Urinary bladder (tissue), 4 donors: ENCODE measurements around the gene USF3. TPM values are rescaled to one million over a fixed set of nuclear protein-coding genes. Genes with fewer than 3 reads are reported as not detected.

Experiments
- DNase-seq: peaks from one replicate; pipeline ENCODE4 v3.0.0-alpha.2; 2015; ENCODE audit errors: extremely low spot score
- H3K27ac ChIP-seq: one replicate; pipeline ENCODE4 v1.5.1; 2013; ENCODE audit warnings: low read depth, mild to moderate bottlenecking, moderate library complexity
- H3K36me3 ChIP-seq: one replicate; pipeline ENCODE4 v1.6.1; 2013; ENCODE audit warnings: mild to moderate bottlenecking, moderate library complexity; ENCODE audit not compliant: insufficient read depth
- H3K4me1 ChIP-seq: one replicate; pipeline ENCODE4 v1.6.1; 2013; ENCODE audit warnings: mild to moderate bottlenecking, moderate library complexity; ENCODE audit not compliant: insufficient read depth
- H3K4me3 ChIP-seq: one replicate; pipeline ENCODE4 v1.5.1; 2013; ENCODE audit warnings: low read depth, low read length
- WGBS: extraction: QIAGEN DNeasy Blood & Tissue Kit; methylation state at CpG from one replicate; pipeline ENCODE4 v1.1.7; 2013; 5-methylcytosine and 5-hydroxymethylcytosine counted together
- polyA plus RNA-seq: library from polyadenylated mRNA; stranded (reverse); fragments of 200-250 nt; gene quantifications from one replicate; pipeline ENCODE4 v1.2.3, GENCODE V29; 2013
- total RNA-seq: library from RNA; depleted of rRNA; stranded (reverse); fragments of >200 nt; gene quantifications from one replicate; pipeline ENCODE4 v1.2.3, GENCODE V29; 2014
- donor health status: healthy with polysubstance abuse.
- donor health status: healthy.

Gene USF3
- total RNA-seq (15.1 TPM), polyA plus RNA-seq (5.3 TPM)

- Histone ChIP-seq H3K36me3 (no peaks in the 10 kb centered on the region), H3K4me1 (no peaks in the 10 kb centered on the region), H3K27ac (peak within 1 kb of the TSS; percentile 99), H3K4me3 (peak within 1 kb of the TSS; percentile 99)
- under 1% methylated on average over 71 of the region's 75 CpGs for WGBS
- DNase-seq: peak; percentile 10
Measured at GRCh38 chr3:113695786-113696645, at the start of gene USF3. Gene USF3, minus strand, starts transcription at chr3:113696642. Its CDS starts 21,764 bp downstream, at chr3:113674878.

GRCh38 chr3:113745756-113746547 lies 49.5 kb upstream of the USF3 start, which contains the start of gene NAA50:
Gene NAA50, minus strand, starts transcription at chr3:113746249. Its CDS starts 300 bp downstream, at chr3:113745949.
- H3K36me3 ChIP-seq: no peaks in the 10 kb centered on the region
- DNase-seq: peak; percentile 90
- H3K4me1 ChIP-seq: no peaks in the 10 kb centered on the region
- WGBS: under 1% methylated on average over 72 of the region's 72 CpGs
- peak within 1 kb of the TSS; percentile 57 for H3K4me3 ChIP-seq
- peak within 1 kb of the TSS; percentile 91 for H3K27ac ChIP-seq

- no peaks in the 10 kb centered on the region for H3K4me1 ChIP-seq
- H3K36me3 ChIP-seq: no peaks in the 10 kb centered on the region
- H3K27ac ChIP-seq: peak overlapping the region; percentile 69
- peak; percentile 80 for DNase-seq
- WGBS: under 1% methylated on average over 35 of the region's 35 CpGs
- H3K4me3 ChIP-seq: peak overlapping the region; percentile 57
Measured at GRCh38 chr3:113744941-113745755, 48.7 kb upstream of the USF3 start.

- Histone ChIP-seq H3K27ac (no peak overlapping the region), H3K4me1 (no peaks in the 10 kb centered on the region)
Measured at GRCh38 chr3:113743006-113743630, 46.7 kb upstream of the USF3 start.

GRCh38 chr3:113741620-113742019 lies 45.2 kb upstream of the USF3 start:
- no peak for DNase-seq
- no peak overlapping the region for H3K27ac ChIP-seq
- no peaks in the 10 kb centered on the region for H3K4me1 ChIP-seq
- no peaks in the 10 kb centered on the region for H3K36me3 ChIP-seq
- 80% methylated on average over 1 of the region's 1 CpG for WGBS
- H3K4me3 ChIP-seq: no peak overlapping the region

More at GRCh38 chr3:113743006-113743630, 46.7 kb upstream of the USF3 start:
- WGBS: 74% methylated on average over 7 of the region's 7 CpGs
- Histone ChIP-seq H3K36me3 (no peaks in the 10 kb centered on the region), H3K4me3 (no peak overlapping the region)
- DNase-seq: no peak

- H3K4me3 ChIP-seq: no peak overlapping the region
- DNase-seq: no peak
- H3K27ac ChIP-seq: no peak overlapping the region
- H3K4me1 ChIP-seq: no peaks in the 10 kb centered on the region
- no peaks in the 10 kb centered on the region for H3K36me3 ChIP-seq
- WGBS: 71% methylated on average over 5 of the region's 5 CpGs
Measured at GRCh38 chr3:113741086-113741485, 44.6 kb upstream of the USF3 start.

- H3K4me3 ChIP-seq: no peak overlapping the region
- H3K36me3 ChIP-seq: no peaks in the 10 kb centered on the region
- 11% methylated on average over 3 of the region's 3 CpGs for WGBS
- DNase-seq: peak; percentile 17
- no peak overlapping the region for H3K27ac ChIP-seq
- H3K4me1 ChIP-seq: no peaks in the 10 kb centered on the region
Measured at GRCh38 chr3:113736548-113737089, 40.2 kb upstream of the USF3 start.

GRCh38 chr3:113731694-113732093 lies 35.3 kb upstream of the USF3 start:
- no peak for DNase-seq
- H3K27ac ChIP-seq: no peak overlapping the region
- WGBS: 49% methylated on average over 4 of the region's 4 CpGs
- peaks cover 2% of the 10 kb centered on the region for H3K36me3 ChIP-seq
- H3K4me3 ChIP-seq: no peak overlapping the region
- no peaks in the 10 kb centered on the region for H3K4me1 ChIP-seq

GRCh38 chr3:113730550-113730949 lies 34.1 kb upstream of the USF3 start:
- Histone ChIP-seq H3K27ac (no peak overlapping the region), H3K4me1 (no peaks in the 10 kb centered on the region), H3K36me3 (peaks cover 2% of the 10 kb centered on the region), H3K4me3 (no peak overlapping the region)
- 78% methylated on average over 1 of the region's 1 CpG for WGBS
- DNase-seq: no peak

GRCh38 chr3:113728661-113729060 lies 32.2 kb upstream of the USF3 start:
- peaks cover 2% of the 10 kb centered on the region for H3K36me3 ChIP-seq
- DNase-seq: no peak
- H3K27ac ChIP-seq: no peak overlapping the region
- WGBS: 93% methylated on average over 2 of the region's 2 CpGs
- H3K4me3 ChIP-seq: no peak overlapping the region
- H3K4me1 ChIP-seq: no peaks in the 10 kb centered on the region

- Histone ChIP-seq H3K36me3 (peaks cover 3% of the 10 kb centered on the region), H3K4me3 (no peak overlapping the region), H3K4me1 (no peaks in the 10 kb centered on the region), H3K27ac (no peak overlapping the region)
- 75% methylated on average over 3 of the region's 3 CpGs for WGBS
- DNase-seq: no peak
Measured at GRCh38 chr3:113721636-113722035, 25.2 kb upstream of the USF3 start.

GRCh38 chr3:113719758-113720157 lies 23.3 kb upstream of the USF3 start:
- H3K27ac ChIP-seq: no peak overlapping the region
- DNase-seq: no peak

More at GRCh38 chr3:113719758-113720157, 23.3 kb upstream of the USF3 start:
- Histone ChIP-seq H3K36me3 (peaks cover 3% of the 10 kb centered on the region), H3K4me1 (no peaks in the 10 kb centered on the region), H3K4me3 (no peak overlapping the region)
- WGBS: 31% methylated on average over 2 of the region's 2 CpGs
